Stimulated activated CD4-positive, alpha-beta T cell treated with anti-CD3 and anti-CD28 coated beads, TNF-alpha, amount 100 ng/mL, for 1 hour (primary cell): ENCODE measurements around the gene RRAS2.
"Not testable (repeated sequence)": the region's sequence is repeated elsewhere in the genome, so short reads cannot be mapped to it uniquely, and the experiment has no call there.

Source experiments
- DNase-seq, 3 donors: peaks; one replicate each; pipeline ENCODE4 v3.0.0-alpha.2; 2020; ENCODE audit warnings: low read depth in 3 of 3, low spot score in 1 of 3

Gene RRAS2

DNA sequence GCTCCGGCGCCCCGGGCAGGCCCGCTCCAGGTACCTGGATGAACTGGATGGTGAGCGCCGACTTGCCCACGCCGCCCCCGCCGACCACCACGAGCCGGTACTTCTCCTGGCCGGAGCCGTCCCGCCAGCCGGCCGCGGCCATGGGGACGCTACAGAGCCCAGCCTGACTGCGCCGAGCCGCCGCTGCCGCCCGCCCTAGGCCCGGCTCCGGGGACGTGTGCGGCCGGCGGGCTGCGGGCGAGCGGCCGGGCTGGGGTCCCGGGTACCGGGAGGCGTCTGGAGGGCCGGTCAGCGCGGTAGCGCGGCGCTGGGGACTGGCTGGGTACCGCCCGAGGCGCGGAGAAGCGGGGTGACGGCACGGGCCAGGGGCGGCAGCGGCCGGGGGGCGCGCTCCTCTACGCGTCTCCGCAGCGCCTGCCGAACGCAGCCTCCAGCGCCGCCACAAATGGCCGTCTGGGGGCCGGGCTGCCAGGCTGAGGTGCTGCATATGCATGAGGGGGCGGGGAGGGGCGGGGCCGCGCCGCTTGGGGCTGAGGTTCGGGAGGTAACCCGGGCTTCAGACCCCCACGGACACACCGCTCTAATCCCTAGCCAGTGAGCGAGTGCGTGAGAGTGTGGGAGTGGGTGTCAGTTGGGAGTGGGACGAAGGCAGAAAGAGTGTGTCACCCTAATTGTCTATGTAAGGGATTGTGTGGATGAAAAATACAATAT lies at the start of gene RRAS2:
TSS of gene RRAS2 (minus strand) at position 455 of the 711 bp plus-strand sequence. CDS start at position 142, 313 bp downstream.
- DNase-seq = peak; percentile 35 to 64 (median 49)

DNA sequence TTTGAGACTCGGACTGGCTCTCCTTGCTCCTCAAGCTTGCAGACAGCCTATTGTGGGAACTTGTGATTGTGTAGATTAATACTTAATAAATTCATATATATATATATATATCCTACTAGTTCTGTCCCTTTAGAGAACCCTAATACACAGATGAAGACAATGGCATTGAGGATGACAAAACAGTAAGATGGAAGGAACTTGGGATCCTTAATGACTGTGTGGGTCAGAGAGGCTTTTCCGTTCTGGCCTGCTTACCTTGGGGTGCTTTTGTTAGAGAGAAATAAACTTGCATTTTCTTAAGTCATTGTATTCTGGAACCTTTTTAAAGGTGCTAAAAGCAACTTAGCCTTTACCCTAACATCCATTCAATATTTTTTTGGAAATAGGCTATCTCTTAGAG lies 49.6 kb upstream of the RRAS2 start:
- DNase-seq = no peak

DNA sequence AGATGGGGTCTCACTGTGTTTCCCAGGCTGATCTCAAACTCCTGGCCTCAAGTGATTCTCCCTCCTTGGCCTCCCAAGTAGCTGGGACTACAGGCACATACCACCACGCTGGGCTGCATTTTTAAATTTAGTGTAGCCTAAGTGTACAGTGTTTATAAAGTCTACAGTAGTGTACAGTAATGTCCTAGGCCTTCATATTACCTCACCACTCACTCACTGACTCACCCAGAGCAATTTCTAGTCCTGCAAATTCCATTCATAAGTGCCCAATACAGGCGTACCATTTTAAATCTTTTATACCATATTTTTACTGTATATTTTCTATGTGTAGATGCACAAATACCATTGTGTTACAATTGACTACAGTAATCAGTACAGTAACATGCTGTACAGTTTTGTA lies 47.1 kb upstream of the RRAS2 start:
- not testable (repeated sequence) for DNase-seq

DNA sequence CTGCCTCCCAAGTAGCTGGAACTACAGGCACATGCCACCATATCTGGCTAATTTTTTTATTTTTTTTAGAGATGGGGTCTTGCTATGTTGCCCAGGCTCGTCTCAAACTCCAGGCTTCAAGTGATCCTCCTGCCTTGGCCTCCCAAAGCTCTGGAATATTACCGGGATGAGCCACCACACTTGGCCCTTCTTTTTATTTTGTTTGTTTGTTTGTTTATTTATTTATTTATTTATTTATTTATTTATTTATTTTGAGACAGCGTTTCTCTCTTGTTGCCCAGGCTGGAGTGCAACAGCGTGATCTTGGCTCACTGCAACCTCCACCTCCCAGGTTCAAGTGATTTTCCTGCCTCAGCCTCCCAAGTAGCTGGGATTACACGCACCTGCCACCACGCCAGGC lies 44.5 kb upstream of the RRAS2 start:
- DNase-seq = not testable (repeated sequence)

DNA sequence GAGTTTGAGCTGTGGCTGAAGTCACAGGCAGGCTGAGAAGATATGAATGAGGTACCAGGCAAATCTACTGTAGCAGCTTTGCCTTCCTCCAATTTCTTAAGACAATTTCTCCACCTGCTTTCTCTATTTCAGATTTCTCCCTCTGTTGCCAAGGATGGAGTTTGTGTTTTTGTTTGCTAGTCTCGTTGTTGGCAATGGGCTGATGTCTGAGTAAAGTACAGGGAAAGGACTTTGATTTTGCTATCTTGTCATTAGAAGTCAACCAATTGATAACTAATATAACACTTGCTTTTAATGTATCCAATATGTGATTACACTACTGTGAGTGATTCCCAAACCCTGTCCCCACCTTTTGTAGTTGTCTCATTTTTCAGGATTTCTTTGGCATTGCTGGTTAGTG lies 40.1 kb upstream of the RRAS2 start:
- no peak for DNase-seq

DNA sequence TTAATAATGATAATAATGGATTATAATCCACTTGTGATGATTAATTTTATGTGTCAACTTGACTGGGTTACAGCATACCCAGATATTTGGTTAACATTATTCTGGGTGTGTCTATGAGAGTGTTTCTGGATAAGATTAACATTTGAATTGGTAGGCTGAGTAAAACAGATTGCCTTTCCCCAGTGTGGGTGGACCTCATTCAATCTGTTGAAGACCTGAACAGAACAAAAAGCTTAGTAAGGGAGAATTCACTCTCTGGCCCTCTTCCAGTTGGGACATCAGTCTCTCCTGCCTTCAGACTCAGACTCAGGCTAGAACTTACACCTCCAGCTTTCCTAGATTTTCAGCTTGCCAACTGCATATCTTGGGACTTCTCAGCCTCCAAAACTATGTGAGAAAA lies 37.3 kb upstream of the RRAS2 start:
- DNase-seq = no peak

DNA sequence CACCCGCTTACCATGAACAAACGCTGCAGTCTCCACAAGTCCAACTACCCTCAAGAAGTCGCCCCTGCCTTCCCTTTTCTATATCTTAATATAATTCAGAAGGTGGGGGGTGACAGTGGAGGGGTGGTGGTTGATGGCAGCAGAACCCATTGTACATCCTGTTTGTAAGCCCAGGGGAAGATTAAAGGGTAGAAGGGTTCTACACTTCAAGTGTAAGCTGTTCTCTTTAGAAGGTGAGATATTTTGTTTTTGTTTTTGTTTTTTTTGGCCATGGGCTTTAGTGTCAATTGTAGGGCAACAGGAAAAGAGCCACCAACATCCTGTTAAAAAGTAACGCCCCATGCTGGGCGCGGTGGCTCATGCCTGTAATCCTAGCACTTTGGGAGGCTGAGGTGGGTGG lies 34.9 kb upstream of the RRAS2 start:
- DNase-seq = no peak

DNA sequence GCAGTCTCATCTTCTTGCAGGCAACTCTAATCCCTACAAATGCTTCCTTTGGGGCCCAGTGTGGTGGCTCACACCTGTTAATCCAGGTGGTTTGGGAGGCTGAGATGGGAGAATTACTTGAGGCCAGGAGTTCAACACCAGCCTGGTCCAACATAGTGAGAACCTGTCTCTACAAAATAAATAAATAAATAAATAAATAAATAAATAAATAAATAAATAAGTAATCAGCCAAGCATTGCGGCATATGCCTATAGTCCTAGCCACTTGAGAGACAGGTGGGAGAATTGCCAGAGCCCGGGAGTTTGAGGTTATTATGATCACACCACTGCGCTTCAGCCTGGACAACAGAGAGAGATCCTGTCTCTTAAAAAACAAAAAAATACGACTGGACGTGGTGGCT lies 34.1 kb upstream of the RRAS2 start:
- DNase-seq = no peak

DNA sequence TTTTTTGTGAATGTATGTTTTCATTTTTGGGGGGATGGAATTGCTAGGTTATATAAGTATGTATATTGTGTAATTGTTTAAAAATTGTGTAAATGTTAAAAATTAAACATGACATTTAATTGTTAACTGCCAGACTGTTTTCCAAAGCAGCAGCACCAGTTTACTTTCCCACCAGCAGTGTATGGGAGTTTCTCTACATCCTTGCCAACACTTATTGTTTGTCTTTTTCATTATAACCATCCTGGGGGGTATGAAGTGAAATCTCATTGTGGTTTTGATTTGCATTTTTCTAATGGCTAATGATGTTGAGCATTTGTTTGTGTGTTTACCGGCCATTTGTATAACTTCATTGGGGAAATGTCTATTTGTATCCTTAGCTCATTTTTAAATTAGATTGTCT lies 31.7 kb upstream of the RRAS2 start:
- DNase-seq = no peak

DNA sequence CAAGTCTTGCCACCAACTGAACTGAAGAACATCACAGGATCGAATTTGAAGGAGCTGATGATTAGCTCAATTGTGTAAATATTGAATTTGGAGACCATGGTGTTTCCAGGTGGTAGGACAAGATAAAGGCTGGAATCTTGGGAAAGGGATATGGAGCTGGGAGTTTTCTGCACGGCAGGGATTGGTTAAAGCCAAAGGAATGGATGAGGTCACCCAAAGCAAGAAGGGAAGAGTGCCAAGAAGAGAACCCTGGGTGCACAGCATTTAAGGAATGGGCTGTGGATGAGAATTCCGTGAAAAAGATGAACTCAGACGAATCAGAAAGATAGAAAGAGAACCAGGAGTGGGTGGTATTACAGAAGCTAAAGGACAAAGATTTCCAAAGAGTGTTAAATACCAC lies 29.4 kb upstream of the RRAS2 start:
- DNase-seq = no peak

DNA sequence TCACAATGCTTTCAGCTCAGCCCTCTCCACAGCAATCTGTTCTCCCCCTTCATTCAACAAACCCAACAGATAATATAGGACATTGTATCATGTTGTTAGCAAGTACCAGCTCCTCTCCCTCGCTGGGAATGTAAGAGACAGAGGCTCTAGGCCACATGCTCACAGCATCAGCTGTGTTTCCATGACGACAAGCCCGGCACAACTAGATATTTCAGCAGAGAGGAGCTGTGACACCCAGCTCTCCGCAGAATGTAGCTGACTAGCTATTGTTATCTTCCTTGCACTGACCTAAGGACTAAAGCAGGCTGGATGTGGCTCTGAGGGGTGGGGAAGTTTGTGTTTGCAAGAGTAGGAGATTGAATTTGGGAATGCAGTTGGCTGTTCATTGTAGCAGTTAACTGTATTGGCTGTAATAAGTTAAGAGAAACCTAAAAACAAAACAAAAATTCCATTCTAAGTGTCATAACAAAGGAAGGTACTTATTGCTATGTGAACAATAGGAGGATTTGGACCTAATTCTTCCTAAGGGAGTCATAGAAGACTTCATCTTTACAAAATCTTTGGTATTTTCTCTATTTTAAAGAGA lies 28.0 kb upstream of the RRAS2 start:
- no peak for DNase-seq

DNA sequence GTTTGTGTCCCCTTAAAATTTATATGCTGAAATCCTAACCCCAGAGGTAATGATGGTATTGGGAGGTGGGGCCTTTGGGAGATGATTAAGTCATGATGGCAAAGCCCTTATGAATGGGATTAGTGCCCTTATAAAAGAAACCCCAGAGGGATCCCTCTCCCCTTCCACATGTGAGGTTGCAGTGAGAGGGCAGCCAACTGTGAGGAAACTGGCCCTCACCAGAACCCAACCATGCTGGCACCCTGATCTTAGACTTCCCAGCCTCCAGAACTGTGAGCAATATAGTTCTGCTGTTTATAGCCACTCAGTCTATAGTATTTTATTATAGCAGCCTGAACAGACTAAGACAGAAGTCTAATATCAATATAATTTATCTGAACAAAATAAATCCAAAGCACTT lies 27.1 kb upstream of the RRAS2 start:
- DNase-seq = no peak

DNA sequence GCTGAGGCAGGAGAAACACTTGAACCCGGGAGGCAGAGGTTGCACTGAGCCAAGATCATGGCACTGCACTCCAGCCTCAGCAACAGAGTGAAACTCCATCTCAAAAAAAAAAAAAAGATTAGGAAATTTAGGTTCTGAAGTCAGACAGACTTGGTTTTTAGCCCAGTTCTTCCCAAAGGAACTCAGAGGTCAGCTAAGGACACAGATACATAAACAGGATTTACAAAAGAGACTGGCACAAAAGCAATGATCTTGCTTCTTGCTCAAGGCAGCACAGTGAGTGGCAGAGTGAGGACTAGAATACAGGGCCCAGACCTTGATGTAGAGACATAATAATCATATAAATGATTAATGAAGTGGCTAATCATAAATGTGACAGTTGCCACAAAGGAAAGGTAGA lies 25.4 kb upstream of the RRAS2 start:
- no peak for DNase-seq

DNA sequence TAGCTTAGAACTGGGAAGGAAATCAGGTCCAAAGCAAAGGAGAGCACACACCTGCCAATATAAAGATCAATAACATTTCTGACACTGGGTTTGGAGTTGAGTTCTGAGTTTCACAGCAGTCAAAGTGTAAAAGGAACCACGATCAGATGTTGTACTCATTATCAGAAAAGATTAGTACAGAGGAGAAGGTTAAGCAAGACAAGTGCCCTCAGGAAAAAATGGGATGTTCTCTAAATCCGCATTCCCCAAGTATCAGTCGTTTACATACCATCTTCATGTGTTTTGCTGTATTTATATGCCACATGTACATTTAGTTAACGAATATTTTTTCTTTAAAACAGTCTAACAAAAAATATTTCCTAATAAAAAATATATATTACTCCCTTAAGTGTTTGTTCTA lies 23.0 kb upstream of the RRAS2 start:
- no peak for DNase-seq

DNA sequence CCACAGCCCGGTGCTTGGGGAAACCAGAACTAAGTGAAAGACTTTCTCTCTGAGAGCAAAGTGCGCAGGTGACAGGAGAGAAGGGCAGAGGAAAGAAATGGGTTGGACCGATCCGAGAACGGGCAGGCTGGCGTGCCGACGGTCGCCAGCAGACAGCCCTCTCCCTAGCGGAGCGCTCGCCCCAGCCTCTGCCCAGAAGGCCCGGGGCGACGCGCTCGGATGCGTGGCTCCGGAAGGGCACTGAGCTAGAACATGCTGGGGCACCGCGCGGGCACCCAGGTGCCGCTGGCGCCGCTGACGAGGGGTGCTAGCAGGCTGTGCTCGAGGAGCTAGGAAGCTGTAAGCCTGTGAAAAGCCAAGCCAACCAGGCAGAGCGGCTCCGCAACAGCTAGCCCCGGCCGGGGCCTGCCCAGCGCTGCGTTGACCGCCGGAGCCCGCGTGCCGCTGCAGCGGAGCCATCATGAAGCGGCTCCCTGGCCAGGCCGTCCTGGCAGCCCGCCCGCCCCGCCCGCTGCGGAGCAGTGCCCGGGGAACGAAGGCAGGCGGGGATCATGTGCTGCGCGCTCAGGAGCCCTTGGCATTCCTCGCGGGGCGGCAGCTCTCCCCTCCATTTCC lies 22.1 kb upstream of the RRAS2 start:
- peak in 1 of 3 donors; percentile 27 for DNase-seq

DNA sequence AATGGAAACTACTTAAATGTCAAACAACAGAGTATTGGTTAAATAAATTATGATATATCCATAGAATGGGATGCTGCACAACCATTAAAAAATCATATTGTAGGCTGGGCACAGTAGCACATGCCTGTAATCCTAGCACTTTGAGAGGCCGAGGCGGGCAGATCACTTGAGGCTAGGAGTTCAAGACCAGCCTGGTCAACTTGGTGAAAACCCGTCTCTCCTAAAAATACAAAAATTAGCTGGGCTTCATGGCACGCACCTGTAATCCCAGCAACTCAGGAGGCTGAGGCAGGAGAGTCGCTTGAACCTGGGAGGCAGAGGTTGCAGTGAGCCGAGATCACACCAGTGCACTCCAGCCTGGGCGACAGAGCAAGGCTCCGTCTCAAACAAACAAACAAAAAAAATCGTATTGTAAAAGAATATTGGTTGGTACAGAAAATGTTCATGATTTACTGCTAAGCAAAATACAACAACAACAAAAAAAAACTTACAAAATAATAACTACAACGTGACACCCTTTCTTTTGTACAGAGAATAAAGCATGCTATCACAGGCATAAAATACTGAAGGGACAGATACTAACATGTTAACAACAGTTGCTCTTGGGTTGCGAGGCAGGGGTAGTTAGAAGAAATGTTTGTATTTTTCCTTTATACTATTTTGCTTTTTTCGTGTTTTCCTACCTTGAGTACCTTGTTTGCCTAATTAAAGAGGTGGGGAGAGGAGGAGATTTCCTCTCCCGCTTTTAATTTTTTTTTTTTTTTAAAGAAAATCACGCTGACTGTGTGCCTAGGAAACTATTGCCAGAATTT lies 21.3 kb upstream of the RRAS2 start:
- DNase-seq = no peak

DNA sequence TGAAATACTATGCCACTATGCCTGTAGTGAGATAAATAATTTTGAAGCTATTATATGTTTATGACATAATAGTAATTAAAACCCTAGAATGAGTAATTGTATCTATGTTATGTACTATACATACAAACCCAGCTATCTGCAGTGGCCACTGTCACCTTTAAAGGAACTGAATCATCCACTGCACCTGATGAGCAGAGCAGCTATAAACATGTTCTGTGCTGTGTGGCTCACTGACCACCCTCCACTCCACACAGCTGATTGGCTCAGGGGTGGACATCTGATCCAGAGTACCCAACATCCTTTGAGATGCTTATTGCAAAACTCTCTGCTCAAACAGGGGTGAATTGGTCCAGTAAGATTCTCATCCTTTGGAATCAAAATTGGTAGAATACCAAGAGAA lies 19.2 kb upstream of the RRAS2 start:
- DNase-seq = no peak

DNA sequence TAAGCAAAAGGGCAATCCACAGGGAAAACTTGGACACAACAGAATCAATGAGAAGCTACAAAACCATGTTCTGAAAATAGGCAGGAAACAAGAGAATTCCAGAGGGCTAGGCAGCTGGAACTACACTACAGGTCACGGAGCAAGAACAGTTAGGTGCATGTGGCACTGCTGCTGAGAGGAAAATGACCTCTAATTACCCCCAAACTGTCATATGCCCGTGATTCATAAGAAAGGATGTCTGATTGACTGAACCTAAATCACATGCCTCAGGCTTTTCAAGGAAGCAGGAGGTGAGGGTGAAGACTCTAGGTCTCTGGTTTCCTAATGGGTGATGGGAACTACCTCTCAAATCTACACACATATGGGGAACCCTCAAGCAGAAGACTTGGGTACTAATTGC lies 17.9 kb upstream of the RRAS2 start:
- no peak for DNase-seq

DNA sequence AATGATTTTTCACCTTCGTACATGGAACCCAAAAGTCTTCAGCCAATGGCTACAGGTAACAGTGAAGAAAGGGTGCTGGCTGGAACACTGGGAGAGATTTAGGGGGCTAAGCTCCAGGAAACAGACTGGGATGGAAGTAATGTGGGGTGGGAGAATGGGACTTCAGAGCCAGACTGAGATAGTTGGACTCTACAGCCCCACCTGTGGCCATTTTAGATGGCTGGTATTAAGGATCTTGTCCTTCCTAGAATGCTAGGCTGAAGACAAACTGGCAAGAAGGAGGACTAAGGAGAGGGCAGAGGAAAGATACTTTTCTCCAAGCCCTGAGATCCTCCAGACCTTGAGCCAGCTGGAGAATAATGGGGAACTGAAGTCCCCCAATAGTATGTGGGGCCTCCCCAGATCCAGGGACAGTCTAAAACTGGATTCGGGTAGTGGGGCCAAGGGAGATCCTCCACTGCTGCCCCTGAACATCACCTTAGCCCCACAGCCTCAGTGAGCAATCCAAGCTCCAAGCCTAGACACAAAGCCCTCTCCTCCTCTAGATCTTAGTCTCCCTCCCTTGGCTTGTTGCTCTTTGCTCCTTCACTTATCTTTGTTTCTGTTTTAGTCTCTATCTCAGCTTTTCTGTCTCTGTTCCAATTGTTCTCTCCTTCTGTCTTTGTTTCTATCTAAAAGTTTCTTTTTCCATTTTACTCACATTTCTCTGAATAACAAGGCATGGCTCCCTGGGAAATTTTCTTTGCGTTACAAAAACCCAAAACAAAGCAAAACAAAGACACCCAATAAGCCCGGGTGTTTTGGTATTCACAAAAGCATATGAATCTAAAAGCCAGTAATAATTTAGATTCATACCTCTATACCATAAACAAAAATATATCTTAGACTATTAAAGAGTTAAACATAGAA lies 16.2 kb upstream of the RRAS2 start:
- no peak for DNase-seq

DNA sequence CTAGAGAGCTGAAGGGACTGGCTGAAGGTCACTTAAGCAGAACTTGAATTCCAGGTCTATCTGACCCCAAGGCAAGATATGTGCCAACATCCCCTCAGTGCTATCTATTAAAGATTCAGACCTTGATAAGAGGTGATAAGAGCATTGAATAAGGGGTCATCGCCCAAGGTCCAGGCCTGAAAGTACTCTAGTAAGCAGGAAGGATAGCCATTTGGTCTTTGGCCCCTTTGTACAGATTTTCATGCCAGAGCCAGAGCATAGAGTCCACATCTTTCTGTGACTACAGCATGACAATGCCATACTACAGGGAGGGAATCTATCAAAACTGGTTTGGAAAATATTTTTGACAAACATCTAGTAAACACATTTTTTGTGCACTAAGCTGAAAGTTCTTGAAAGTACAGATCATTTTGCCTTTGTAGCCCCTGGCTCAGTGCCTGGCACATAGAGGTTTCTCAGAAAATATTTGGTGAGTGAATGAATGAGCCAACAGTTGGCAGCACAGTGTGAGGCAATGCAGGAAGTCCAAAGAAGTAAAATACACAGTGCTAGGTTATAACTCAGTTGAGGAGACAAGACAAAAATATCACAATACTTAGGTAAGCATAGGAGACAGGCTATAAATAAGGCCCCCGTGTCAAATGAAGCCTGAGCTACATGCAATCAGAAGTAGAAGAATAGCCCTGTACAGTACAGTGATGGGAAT lies 15.1 kb upstream of the RRAS2 start:
- no peak for DNase-seq
